Peyer's patch (tissue), 4 donors: ENCODE data around the gene PRSS50. TPM values are rescaled to one million over a fixed set of nuclear protein-coding genes. Genes with fewer than 3 reads are reported as not detected.

Experiments
- DNase-seq, 3 donors: peaks; one replicate each; pipeline ENCODE4 v3.0.0-alpha.2; 2017 to 2019
- H3K27ac ChIP-seq, 4 donors: fragments of 200-600 bp; sonication (generic); one replicate each; pipeline ENCODE4 v1.5.1; 2016 to 2019
- H3K27me3 ChIP-seq, 2 donors: fragments of 200-600 bp; sonication (generic); one replicate each; pipeline ENCODE4 v1.5.1; 2019
- H3K36me3 ChIP-seq, 3 donors: fragments of 200-600 bp; sonication (generic); one replicate each; pipeline ENCODE4 v1.5.1; 2016 to 2019
- H3K4me1 ChIP-seq, 4 donors: fragments of 200-600 bp; sonication (generic); one replicate each; pipeline ENCODE4 v1.5.1; 2016 to 2019
- H3K4me3 ChIP-seq, 4 donors: fragments of 200-600 bp; sonication (generic); 1 replicate in 3 of 4; 2 replicates in 1 of 4; pipeline ENCODE4 v1.5.1; 2016 to 2019; ENCODE audit warnings: mild to moderate bottlenecking in 1 of 4
- H3K9me3 ChIP-seq, 4 donors: fragments of 200-600 bp; sonication (generic); one replicate each; pipeline ENCODE4 v1.5.1; 2016 to 2019; ENCODE audit warnings: mild to moderate bottlenecking in 1 of 4
- CTCF ChIP-seq, 6 experiments: fragments of 450-650 bp in 4 of 6; fragments of 200-600 bp in 2 of 6; sonication (generic) in 1 of 6; IDR thresholded peaks; one replicate each; pipeline ENCODE4 v1.5.1; 2017 to 2019; ENCODE audit warnings: antibody characterized with exemption in 6 of 6, mild to moderate bottlenecking in 3 of 6, moderate library complexity in 1 of 6
- POLR2A ChIP-seq, 2 donors: fragments of 450-650 bp; IDR thresholded peaks; one replicate each; pipeline ENCODE4 v1.5.1; 2017; ENCODE audit warnings: antibody characterized with exemption in 2 of 2, mild to moderate bottlenecking in 2 of 2, moderate library complexity in 2 of 2
- total RNA-seq, 4 donors: library from RNA; depleted of rRNA; stranded (reverse); fragments of >200 nt; gene quantifications; one replicate each; pipeline ENCODE4 v1.1.0, GENCODE V29; 2016

The PRSS50 gene
- total RNA-seq, 4 donors from 2014 or later: not detected

GRCh38 chr3:46670000-46670890 is 47.4 kb downstream of the PRSS50 start:
- no peaks in the 10 kb centered on the region for H3K4me1 ChIP-seq
- H3K27me3 ChIP-seq: no peaks in the 10 kb centered on the region
- H3K4me3 ChIP-seq: no peak overlapping the region
- TF ChIP-seq POLR2A (IDR thresholded peaks at IDR 0.05): no peak
- no peak for TF ChIP-seq CTCF (IDR thresholded peaks at IDR 0.05)
- H3K27ac ChIP-seq: no peak overlapping the region
- peaks cover 0 to 3% (median 0%) of the 10 kb centered on the region in 3 donors for H3K36me3 ChIP-seq
- no peaks in the 10 kb centered on the region for H3K9me3 ChIP-seq
- peak in 1 of 3 donors; percentile 30 for DNase-seq

GRCh38 chr3:46669191-46669999 is 48.3 kb downstream of the PRSS50 start:
- H3K9me3 ChIP-seq: no peaks in the 10 kb centered on the region
- H3K27ac ChIP-seq: no peak overlapping the region
- no peaks in the 10 kb centered on the region for H3K4me1 ChIP-seq
- DNase-seq: peak in 1 of 3 donors; percentile 32
- no peak overlapping the region for H3K4me3 ChIP-seq
- no peaks in the 10 kb centered on the region for H3K27me3 ChIP-seq
- no peak for TF ChIP-seq POLR2A (IDR thresholded peaks at IDR 0.05)
- no peak for TF ChIP-seq CTCF (IDR thresholded peaks at IDR 0.05)
- peaks cover 0 to 3% (median 0%) of the 10 kb centered on the region in 3 donors for H3K36me3 ChIP-seq

- Histone ChIP-seq H3K36me3 (peaks cover 0 to 2% (median 0%) of the 10 kb centered on the region in 3 donors), H3K4me1 (peaks cover 0 to 2% (median 0%) of the 10 kb centered on the region in 4 donors), H3K9me3 (no peaks in the 10 kb centered on the region), H3K27ac (no peak overlapping the region), H3K4me3 (no peak overlapping the region), H3K27me3 (no peaks in the 10 kb centered on the region)
- no peak for TF ChIP-seq CTCF (IDR thresholded peaks at IDR 0.05)
- TF ChIP-seq POLR2A (IDR thresholded peaks at IDR 0.05): no peak
- DNase-seq: peak in 1 of 3 donors; percentile 34
Observed at GRCh38 chr3:46668591-46668990, 49.1 kb downstream of the PRSS50 start.

GRCh38 chr3:46668116-46668515 is 49.6 kb downstream of the PRSS50 start:
- peaks cover 0 to 7% (median 0%) of the 10 kb centered on the region in 4 donors for H3K4me1 ChIP-seq
- H3K27me3 ChIP-seq: no peaks in the 10 kb centered on the region
- TF ChIP-seq POLR2A (IDR thresholded peaks at IDR 0.05) (no peak), CTCF (IDR thresholded peaks at IDR 0.05) (no peak)
- no peaks in the 10 kb centered on the region for H3K9me3 ChIP-seq
- H3K36me3 ChIP-seq: no peaks in the 10 kb centered on the region
- DNase-seq: peak in 2 of 3 donors; percentile 26 to 46
- H3K27ac ChIP-seq: no peak overlapping the region
- no peak overlapping the region for H3K4me3 ChIP-seq

- Histone ChIP-seq H3K4me1 (peaks cover 0 to 9% (median 0%) of the 10 kb centered on the region in 4 donors), H3K4me3 (no peak overlapping the region), H3K27ac (no peak overlapping the region), H3K27me3 (no peaks in the 10 kb centered on the region), H3K9me3 (no peaks in the 10 kb centered on the region), H3K36me3 (no peaks in the 10 kb centered on the region)
- peak in 2 of 3 donors; percentile 25 to 44 for DNase-seq
- no peak for TF ChIP-seq POLR2A (IDR thresholded peaks at IDR 0.05)
- no peak for TF ChIP-seq CTCF (IDR thresholded peaks at IDR 0.05)
Observed at GRCh38 chr3:46667657-46668056, 50.0 kb downstream of the PRSS50 start.
